Activated T-helper 9 cell treated with anti-CD3 and anti-CD28 coated beads, Interleukin-2, amount 50 U/mL, for 16 hours (primary cell): ENCODE results near the gene P2RY13.

ENCODE experiments used
- DNase-seq: peaks from one replicate; pipeline ENCODE4 v3.0.0-alpha.2; 2020; ENCODE audit warnings: low read depth

Gene P2RY13

DNA sequence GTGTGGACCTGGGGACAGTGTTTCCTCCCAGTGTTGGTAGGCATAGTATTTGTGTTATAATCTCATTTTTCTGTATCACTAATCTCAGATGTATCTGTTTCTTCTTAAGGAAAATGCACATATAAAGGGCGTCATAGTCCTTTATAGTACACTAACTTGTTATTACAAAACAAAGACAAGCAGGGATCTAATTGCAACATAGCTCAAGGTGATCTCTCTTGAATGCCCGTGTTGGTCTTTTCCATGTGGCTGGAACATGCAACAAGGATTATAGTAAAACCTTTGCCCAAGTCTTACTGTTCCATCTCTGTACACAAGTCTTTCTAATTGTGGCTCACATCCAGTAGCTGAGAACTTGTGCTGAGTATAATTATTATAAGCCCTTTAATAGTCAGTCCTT, 9.2 kb downstream of the P2RY13 start:
- DNase-seq, result no peak

DNA sequence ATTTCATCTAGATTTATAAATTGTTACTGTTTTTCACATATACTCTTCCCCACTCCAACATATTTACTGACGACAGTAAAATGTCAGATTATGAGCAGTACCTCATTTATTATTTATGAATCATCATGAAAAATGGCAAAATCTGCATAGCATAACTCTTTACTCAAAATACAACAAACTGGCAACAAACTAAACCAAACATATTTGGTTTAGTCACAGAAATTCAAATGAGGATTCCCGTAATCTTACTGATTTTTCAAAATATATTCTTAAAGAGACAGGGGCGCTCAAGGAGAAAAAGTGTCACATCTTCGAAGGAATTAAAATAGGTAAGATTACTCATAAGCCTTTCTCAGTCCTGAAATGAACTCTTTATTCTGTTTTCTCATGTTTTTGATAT, 9.7 kb downstream of the P2RY13 start:
- DNase-seq, result no peak

DNA sequence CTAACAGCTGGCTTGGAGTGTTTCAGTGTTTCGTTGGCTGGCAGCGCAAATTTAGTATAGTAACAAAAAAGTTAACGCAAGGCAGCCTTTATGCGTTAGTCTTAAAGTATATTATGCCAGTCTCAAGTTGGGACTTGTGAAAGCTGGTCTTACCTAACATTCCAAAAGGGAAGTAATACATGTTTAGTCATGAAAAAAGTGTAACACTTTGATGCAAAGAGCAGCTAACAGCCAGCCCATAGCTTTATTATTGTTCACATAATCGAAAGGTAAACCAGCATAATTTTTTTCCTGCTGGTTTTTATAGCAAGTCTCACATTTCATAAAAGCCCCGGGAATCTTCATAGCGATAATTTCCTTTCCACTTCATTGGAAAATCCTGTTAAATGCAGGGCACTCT, 10.4 kb downstream of the P2RY13 start:
- no peak for DNase-seq

DNA sequence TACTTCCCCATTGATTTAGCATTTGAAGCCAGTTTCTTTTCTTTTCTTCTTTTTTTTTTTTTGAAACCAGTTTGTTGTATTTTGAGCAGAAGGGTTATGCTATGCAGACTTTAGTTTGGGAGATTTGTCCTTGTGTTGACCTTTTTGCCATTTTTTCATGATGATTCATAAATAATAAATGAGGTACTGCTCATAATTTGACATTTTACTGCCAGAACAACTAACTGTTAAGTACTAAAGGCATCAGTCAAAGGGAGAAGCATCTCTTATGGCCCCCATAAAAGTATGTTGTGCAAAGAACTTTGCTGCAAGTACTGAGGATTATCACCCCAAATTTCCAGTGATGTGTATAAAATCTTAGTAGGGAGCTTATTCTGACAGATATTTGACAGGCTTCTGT, 11.0 kb downstream of the P2RY13 start:
- DNase-seq, result no peak

DNA sequence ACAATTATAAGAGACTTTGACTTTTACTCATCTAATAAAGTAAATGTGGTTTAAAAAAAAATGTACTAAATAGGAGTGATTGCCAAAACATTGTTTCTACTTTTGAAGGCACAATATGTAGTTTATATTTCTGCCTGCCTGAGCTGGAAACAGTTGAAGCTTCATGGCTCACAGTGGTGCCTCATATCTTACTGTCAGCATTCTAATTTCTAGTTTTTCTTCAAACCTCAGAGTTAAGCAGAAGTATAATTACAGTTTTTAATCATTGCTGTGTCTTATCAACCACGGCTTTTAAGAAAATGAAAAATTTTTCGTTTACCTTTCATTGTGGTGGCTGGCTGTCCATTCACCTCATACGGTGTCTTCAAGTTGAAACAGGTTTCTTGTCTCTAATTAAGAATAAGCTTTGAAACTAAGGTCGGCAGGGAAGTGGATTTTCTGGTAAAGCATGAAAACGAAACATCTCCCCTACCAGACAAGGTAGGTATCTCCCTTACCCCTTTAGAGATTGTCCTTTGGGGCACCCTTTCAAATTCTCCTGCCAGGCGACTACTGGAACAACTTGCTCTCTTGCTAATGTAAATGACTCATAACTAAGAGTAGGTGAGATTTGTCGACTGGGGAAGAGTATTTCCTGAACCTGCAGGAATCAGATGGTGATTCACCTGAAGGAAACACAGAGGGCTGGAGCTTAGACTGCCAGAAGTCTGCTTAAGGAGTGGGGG, 12.9 kb downstream of the P2RY13 start, which contains the start of gene GPR87:
Gene GPR87, minus strand, starts transcription at position 554 of the 725 bp plus-strand sequence. CDS start 16,720 bp downstream, outside the sequence.
- DNase-seq, result no peak

DNA sequence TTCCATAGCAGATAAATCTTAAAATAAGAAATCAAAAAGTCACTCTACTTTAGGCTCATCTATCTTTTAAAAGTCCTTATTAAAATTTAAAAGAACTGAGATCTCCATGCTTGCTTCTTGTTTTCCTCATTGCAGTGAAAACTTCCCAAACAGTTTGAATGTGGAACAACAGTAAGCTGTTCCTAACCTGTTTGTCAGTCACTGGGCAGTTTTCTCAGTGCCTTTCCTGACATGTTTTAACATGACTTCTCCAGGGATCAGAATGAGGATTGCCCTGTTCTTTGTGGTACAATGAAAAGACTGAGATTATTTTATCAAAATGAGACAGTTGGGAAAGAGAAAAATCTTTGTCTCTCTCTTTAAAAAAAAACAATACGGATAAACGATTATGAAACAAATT, 13.5 kb downstream of the P2RY13 start:
- no peak for DNase-seq

DNA sequence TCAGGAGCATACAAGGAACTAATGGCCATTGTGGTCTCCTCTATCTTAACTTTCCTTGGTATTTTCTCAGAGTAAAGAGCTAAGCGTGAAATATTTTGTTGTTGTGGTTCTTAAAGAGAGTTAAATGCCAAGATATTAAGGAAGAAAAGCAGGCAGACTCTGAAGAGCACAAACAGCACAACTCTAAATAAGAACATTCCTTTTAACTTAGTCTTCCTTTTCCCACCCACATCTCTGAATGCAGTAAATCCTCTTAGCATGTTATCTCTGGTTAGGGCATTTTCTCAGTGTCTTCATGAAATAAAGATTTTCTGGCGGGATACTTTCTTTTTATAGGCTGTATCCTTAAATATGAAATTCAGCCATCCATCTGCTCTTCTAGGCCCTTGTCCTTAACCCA, 14.2 kb downstream of the P2RY13 start:
- DNase-seq, result no peak

DNA sequence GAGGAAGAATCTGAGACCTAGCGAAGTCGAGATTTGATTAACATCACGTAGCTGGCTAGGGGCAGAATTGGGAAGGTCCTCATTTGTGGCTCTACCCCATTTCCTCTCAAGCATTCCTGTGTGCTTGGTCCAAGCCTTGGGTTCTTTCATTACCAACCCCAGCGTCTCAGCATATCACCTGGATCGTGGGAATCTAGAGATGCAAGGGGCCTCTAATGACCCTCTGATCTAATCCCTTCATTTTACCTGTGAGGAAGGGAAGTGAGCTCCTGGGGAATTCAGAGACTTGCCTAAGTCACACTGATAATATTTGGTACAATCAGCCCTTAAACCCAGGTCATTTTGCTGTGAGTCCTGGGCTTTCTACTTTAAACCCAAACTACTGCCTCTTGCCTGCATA, 14.8 kb downstream of the P2RY13 start:
- DNase-seq, result no peak

DNA sequence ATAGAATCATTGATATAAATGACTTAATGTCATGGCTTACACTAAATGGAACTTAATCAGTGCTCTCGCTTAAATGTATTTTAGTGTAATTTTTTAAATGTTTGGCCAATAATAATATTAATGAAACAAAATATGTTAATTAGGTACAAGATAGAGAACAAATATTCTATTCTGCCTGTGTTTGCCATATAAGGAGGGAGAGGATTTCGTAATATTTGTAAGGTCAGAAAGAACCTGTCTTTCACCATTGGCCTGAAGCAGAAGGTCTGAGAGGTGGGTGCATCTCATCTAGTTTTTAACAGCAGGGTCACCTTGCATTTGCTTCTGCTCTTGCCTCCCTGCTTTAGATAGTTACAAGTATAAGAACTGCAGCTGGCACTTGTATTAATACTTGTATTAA, 15.2 kb downstream of the P2RY13 start:
- no peak for DNase-seq

DNA sequence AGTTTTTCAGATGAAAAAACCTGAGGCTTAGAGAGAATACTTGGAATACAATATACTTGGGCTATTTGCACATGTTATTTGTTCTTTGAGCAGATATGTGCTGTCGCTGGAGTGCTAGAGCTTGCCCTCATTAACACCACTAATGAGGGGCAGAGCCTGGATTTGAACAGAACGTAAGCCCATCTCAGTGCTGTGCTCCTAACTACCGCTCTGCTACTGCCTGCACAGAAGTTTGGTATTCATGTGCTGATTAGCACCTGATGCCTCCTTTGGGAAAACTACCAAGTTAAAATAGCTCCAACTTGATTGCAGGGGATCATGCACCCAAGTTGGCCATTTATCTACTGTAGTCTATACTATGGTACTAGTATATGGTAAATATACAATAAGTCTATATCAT, 16.4 kb downstream of the P2RY13 start:
- DNase-seq, result no peak

DNA sequence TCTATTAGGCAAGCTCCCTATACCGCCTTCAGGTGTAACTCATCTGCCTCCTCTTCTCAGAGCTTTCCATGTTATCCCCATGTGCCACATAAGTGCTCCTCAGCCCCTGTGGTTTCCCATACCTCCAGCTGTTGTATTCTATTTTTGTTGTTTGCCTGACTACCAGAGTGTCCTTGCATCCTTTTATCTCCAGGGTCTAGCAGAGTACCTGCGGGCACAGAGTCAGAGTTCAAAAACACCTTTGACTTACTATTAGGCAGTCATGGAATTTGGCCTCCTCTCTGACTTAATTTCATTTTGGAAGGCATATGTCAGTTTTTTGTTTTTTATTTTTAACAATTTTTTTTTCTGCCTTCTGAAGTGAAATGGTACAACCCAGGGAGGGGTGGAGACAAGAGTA, 19.8 kb downstream of the P2RY13 start:
- DNase-seq, result no peak

DNA sequence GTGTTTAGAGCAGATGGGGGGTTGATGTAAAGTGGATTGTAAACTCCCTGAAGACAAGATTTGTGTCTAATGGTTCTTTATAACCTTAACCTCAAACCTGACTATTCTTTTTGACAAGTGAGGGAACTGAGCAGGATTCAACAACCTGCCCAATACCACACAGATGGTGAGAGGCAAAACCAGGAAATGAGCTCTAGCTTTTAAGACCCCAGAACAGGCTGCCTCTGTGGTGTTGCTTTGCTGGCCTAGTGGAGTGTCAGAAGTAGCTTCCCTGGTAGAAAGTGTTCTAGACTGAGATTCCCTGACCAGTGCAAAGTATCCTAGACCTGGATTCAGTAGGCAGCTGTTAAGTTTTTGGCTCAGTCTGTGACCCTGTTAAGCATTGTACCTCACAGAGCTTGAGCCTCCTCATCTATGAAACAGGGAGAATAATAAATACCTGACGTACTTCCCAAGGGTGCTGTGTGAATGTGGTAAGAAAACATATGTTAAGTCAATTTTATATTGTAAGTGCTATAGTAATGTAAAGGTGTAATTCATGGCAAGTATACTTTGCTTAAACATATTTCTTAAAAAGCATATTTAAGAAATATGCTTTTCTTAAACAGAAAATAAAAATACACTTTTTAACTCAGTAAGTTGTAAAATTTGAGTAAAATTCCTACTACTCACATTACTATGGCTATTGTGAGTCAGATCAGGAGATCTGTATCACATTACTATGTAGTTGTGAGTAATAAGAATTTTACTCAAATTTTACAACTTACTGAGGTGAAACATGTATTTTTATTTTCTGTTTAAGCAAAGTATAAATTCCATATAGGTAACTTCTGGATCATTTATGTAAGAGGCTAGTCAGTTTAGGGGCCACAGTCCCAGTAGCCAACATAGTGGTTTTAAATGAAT, 21.5 kb downstream of the P2RY13 start:
- DNase-seq, result no peak

DNA sequence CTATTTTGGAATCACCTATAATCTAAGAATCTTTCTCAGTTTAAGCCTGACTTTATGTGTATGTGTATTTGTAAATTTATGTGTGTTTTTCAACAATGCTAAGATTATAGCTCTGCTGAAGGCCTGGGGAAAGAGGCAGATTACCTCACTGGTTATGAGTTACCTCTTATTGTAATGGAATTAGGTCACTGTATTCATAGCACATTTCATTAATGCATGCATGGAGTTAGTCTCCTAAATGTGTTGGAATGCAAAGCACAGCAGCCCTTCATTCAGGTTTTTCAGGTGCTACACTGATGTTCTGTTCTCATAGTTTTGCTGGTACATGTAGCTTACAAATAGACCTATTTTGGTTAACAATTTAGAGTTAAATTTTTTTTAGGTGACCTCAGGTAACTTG, 22.2 kb downstream of the P2RY13 start:
- DNase-seq, result no peak

DNA sequence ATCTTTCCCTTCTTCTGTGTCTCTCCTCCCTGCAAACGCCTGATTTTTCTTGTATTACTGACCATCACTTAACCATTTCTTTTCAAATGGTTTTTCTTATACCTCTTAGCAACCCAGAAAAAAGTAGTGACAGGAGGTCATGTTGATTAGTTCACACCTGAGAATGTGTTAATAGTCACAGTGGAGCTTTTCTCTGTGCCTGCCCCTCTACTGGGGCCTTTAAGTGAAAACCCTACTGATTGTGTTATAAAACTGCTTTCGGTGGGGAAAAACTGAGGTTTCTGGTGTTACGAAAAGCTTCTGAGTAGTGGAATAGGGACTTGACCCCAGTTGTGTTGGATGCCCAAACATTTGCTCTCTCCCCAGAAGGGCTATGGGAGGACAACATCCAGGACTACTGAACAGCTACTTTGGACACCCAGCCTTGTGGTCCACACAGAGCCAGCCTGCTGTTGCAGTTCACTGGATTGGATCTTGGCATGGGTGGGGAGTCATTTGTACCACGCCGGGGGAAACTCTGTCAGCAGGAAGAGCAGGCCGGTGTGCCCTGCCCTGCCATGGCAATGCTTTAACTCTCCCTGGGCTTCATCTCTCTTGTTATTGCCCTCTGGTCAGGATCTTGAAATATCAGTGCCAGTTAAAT, 23.1 kb downstream of the P2RY13 start:
- DNase-seq, result no peak

DNA sequence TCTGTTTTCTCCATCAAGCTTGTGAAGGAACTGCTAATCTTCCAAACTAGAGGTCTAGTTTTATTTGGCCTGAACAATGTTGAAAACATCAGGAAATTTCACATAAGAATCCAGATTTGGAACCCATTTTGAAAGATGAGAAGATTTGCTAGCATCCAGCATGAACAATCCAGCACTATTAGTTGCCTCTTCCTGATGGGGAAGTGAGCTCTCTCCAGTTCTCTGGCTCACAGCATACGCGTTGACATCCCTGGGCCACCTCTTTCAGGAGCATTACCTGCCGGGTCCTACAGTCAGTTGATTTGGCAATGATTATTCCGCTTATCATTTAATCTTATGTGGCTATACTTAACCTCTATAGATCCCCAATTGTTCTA, 23.6 kb downstream of the P2RY13 start:
- no peak for DNase-seq

DNA sequence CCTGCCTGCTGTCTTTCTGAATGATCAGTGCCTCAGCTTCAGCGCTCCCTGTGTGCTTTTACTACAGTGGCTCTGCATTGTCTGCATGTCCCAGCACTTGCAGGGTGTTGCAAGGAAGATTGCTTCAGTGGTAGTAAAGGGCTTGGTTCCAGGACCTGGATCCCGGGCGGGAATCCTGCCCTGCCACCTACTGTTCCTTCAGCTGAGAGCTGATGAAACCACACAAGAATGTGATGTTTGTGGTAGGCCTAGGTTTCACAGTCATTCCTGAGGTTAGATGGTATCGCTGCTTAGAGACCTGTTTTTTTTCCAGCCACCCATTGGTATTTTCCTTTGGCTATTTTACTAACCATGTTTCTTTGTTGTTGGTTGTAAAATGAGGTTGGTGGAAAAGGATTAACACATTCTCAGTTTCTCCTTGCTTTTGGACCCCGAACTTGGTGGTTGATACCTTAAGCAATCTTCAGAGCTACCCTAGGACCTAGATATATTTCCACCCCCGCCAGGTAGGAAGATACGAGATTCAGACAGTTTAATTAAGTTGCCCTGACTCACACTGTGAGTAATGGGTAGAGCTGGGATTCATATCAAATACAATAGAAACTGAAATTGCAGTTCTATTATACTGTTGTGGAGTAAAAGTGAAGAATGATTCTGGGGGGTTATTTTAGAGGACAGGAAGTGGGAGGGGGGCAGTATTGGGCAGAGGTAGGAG, 24.1 kb downstream of the P2RY13 start:
- DNase-seq, result no peak

DNA sequence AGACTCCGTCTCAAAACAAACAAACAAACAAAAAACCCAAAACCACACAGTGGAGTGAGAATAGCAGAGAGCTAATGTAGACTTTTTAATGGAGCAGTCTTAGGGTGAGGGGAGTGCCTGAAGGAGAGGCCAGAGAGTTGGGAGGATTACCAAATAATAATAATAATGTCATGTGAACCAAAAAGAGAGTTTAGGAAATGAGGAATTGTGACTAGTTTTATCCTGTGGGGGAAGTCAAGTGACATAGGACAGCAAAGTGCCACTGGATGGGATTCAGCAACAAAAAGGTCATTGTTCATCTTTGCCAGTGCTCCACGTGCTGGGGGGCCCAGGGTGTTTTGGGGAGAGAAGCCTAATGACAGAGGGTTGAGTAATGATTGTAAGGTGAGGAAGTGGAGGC, 25.6 kb downstream of the P2RY13 start:
- no peak for DNase-seq

DNA sequence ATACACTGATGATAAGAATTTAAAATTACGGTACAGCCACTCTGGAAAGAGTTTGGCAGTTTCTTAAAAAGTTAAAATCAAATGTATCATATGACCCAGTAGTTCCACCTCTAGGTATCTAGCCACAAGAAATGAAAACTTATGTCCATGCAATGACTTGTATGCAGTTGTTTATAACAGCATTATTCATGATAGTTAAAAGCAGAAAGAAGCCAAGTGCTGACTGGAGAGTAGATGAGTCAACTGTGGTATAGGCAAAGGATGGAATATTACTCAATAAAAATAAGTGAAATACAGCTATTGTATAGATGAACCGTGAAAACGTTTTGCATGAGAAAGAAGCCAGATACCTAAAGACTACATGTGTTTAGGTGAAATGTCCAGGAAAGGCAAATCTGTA, 27.6 kb downstream of the P2RY13 start:
- DNase-seq, result no peak

DNA sequence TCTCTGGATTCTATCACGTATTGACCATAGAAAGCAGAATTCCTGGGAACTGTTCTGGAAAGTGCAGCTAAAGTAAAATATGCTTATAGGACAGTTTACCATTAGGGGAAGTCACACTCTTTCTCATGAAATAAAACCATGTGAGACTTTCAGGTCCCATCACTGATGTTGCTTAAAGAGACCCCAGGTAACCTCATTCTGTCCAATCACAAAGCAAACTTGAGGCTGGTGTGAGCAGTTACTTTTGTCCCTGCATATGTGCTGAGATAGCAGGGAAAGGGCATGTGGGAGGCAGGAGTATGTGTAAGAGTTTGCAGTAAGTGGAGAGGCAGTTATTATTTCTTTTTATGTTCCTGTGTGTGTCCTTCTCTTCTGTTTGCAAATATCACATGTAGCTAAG, 28.8 kb downstream of the P2RY13 start:
- DNase-seq, result no peak

DNA sequence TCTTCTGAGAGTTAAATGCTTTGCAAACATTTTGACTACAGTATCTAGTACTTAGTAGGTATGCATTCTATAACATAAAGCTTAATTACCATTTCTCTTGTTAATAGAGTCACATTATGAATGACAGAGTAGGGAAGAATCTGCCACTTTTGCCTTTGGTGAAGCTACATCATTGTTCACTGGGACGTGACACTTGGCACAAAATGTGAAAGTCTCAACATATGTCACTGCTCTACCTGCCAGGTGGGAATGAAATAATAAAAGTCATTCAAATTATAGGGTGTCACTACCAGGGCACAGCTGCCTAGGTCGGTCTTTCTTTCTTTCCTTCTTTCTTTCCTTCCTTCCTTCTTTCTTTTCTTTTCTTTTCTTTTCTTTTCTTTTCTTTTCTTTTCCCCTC, 30.3 kb downstream of the P2RY13 start:
- no peak for DNase-seq

DNA sequence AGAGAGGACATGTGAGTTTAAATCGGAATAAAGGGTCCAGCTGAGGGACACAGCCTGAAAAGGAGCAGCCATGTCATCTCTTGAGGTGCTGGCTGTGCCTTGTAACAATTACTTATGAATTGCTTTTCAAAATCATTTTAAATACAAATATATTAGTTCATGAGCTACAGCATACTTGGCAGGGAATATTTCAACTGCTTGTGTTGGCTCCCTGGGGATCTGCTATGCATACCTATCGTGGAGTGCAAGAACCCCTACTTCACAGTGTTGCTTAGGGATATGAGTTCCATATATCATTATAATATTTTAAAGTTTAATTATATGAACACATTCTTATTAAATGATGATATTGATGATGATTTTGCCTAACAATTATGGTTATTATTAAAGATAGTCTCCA, 31.9 kb downstream of the P2RY13 start:
- DNase-seq, result no peak

DNA sequence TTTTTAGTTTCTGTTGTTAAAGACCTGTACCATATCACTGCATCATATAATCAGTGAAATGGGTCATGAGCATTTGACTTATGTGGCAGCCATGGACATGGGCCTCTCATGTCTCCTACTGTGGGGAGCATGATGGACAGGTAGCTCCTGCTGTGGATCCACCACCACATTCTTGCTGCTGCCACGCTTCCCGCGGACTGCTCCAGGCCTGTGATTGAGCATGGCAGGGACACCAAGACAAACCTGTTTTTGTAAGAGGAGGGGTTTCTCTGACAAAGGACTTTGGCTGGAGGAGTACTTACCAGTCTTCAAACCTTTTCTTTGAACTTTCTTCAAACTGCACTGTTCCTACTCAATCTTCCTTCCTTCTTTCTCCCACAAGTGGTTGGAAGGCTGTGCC, 33.1 kb downstream of the P2RY13 start:
- DNase-seq, result no peak
